Measurements from ENCODE around the gene CCNH.

Gene CCNH

DNA sequence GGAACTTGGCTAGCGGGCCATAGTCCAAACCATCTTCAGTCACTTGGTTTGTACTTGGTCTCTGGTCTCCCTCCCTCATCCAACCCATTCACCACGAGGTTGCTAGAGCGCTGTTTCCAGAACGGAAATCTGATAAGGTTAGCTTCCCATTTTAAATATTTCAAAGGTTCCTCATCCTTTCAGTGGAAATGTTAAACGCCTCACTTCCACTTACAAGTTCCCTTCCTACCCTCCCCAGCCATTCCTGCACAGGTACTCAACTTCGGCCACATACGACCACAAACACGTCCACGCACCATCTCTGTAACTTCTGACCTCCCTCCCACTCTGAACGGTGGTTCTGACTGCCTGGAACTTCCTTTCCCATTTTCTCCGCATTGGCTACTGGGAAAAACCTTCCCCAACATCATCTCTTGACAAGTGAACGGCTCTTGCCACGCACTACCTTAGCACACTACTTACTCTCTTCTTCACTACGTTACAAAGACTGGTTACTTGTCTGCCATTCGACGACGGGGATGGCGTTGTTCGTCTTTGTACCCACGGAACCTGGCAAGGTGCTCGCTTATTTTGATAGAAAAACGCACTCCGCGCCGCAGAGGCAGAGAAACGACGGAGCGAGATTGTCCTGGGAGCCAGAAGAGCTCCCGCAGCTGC, 629 bp downstream of the CCNH start:
- Mint-ChIP-seq H3K9me3 (no peaks in the 10 kb centered on the region), H3K4me1 (peaks cover 45% of the 10 kb centered on the region)

DNA sequence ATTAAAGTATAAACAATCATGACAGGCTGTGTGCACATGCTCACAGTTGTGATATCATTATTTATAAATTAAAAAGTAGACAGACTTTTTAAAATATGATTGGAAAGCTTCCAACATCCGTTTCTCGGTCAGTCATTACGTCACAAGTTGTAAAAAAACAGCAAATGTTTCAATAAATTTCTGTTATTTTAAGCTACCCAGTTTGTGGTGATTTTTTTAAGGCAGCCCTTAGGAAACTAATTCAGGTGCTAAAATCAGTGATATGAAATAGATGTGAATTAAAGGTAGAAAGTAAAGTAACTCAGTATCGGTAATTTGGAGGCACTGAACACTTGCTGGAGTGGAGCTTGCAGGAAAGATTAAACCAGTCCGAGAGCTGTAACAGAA, 1.2 kb downstream of the CCNH start:
- H3K4me3 Mint-ChIP-seq = peak overlapping the region; percentile 81 to 95
- peaks cover 50% of the 10 kb centered on the region for H3K4me1 Mint-ChIP-seq

More for the DNA sequence above, 629 bp downstream of the CCNH start:
- ATAC-seq = peak; percentile 53
- peak overlapping the region; percentile 81 to 95 for H3K4me3 Mint-ChIP-seq
- DNase-seq = no peak
- H3K27ac Mint-ChIP-seq = peak overlapping the region; percentile 93 to 98
- no peaks in the 10 kb centered on the region for H3K27me3 Mint-ChIP-seq

DNA sequence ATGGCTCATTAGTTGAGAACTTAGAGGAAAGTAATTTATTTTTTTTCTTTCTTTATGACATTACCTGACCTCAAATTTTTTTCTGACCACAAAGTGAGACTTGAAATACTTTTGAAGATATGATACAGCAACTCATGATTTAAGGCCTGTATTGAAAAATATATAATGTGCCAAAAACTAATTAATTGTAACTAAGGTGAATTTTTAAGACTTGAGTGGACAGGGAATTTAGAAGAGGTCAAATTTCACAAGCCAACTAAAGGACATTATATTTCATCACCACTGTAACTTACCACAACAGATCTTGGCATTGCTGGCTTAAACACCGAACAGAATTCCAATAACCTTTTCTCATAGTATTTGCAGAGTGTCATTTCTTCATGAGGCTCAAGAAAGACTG, 1.8 kb downstream of the CCNH start:
- DNase-seq = no peak
- Mint-ChIP-seq H3K9me3 (no peaks in the 10 kb centered on the region), H3K4me1 (peaks cover 57% of the 10 kb centered on the region), H3K4me3 (peak overlapping the region; percentile 75 to 95), H3K27me3 (no peaks in the 10 kb centered on the region), H3K27ac (peak overlapping the region; percentile 54 to 93)
- no peak for ATAC-seq

More for the DNA sequence above, 1.2 kb downstream of the CCNH start:
- DNase-seq (no peak), ATAC-seq (no peak)
- Mint-ChIP-seq H3K27me3 (no peaks in the 10 kb centered on the region), H3K9me3 (no peaks in the 10 kb centered on the region), H3K27ac (peak overlapping the region; percentile 93 to 98)

DNA sequence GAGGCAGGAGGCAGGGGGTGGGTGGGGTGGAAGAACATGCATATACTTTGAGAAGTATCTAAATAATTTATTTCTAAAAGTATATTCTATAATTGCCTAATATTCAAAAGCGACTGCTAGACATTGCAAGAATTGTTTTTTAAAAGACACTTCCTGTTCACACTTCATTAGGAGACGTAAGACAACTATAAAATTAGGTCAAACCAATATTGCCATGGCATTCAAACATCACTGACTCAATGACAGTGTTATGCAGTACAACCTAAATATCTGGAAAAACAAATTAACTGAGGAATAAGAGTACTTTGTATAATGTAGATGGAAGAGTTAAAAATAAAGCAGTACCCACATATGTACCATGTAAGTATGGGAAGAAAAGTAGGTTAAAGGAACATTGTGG, 4.5 kb downstream of the CCNH start:
- Mint-ChIP-seq H3K27me3 (no peaks in the 10 kb centered on the region), H3K27ac (no peak overlapping the region), H3K9me3 (no peaks in the 10 kb centered on the region), H3K4me1 (peaks cover 58% of the 10 kb centered on the region), H3K4me3 (no peak overlapping the region)
- DNase-seq = no peak
- ATAC-seq = no peak

DNA sequence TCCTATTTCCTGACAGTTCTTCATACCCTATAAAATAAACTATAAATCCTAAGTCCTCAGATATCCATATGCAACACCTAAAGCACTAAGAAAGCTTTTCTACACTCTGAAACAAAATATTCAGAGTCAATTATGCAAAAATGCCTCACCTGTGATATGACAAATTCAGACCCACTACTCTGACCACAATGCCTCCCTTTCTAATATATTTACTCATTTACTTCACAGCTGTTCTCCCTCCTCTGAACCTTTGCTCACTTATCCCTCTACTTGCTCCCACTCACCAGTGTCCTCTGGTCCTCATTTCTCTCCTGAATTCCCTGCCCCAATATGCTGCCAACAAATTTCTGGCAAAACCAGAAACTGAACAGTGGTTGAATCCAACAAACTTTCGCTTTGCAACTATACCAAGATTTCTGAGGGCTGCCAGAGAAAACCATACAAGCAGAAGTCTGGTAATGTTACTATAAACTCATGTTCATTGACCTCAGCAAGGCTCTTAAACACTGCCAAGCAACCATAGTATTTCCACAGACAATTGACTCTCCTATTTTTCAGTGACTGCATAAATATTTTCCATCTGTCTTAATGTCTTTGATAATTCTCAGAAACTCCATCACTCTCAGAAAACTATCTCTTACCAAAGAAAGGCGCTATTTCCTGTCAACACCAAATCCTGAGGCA, 7.1 kb downstream of the CCNH start:
- DNase-seq (no peak), ATAC-seq (peak; percentile 75)
- Mint-ChIP-seq H3K27ac (peak overlapping the region in 1 of 2 donors; percentile 76), H3K4me1 (peaks cover 52% of the 10 kb centered on the region), H3K4me3 (peak overlapping the region in 1 of 2 donors; percentile 11), H3K9me3 (no peaks in the 10 kb centered on the region), H3K27me3 (no peaks in the 10 kb centered on the region)

DNA sequence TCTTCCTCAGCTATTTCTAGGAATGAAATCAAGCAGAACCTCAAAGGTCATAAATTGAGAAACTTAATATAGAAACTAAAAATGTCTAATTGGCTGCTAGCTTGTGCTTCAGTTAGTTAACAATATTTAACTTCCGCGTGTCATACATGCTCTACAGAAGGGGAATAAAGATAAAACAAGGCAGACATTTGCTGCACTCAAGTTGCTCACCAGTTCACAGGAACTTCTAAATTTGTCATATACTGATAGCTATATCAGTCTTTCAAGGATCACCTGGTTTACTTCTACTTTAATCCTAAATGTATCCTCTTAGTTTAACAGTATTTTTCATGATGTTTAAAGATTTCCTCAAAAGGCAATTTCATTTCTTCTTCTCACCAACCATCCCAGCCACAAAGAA, 8.4 kb downstream of the CCNH start:
- Mint-ChIP-seq H3K4me1 (peaks cover 52% of the 10 kb centered on the region), H3K9me3 (no peaks in the 10 kb centered on the region), H3K4me3 (no peak overlapping the region), H3K27ac (no peak overlapping the region), H3K27me3 (no peaks in the 10 kb centered on the region)
- no peak for ATAC-seq
- no peak for DNase-seq

DNA sequence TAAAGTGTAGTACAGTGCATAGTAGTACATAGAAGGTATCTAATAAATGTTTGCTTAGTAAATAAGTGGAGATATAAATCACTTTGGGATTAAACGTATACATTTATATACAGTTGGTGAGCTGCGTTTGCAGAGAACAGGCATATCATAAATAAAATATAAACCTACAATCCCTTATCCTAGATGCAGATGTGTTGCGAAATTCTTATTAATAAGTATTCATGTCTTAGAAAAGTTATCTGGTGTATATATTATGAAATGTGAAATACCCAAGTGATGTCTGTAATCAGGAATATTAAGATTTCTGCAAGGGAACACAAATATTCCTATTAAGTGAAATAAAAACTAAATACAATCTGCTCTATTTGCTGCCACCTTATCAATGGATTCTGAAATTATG, 8.8 kb downstream of the CCNH start:
- DNase-seq = no peak
- no peaks in the 10 kb centered on the region for H3K27me3 Mint-ChIP-seq
- ATAC-seq = no peak
- no peak overlapping the region for H3K27ac Mint-ChIP-seq
- peaks cover 48% of the 10 kb centered on the region for H3K4me1 Mint-ChIP-seq
- H3K9me3 Mint-ChIP-seq = no peaks in the 10 kb centered on the region
- H3K4me3 Mint-ChIP-seq = no peak overlapping the region

DNA sequence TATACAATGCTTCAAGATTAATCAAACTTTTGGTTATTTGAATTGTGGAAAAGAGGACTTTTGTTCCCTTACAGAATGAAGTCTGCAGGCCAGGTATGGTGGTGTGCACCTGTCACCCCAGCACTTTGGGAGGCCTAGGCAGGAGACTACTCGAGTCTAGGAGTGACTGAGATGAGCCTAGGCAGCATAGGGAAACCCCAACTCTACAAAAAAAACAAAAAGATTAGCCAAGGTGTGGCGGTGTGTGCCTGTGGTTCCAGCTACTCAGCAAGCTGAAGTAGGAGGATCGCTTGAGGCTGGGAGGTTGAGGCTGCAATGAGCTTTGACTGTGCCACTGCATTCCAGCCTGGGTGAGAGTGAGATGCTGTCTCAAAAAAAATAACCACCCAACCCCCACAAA, 9.3 kb downstream of the CCNH start:
- peak; percentile 59 for ATAC-seq
- Mint-ChIP-seq H3K4me1 (peaks cover 48% of the 10 kb centered on the region), H3K9me3 (no peaks in the 10 kb centered on the region), H3K4me3 (no peak overlapping the region), H3K27me3 (no peaks in the 10 kb centered on the region), H3K27ac (no peak overlapping the region)
- no peak for DNase-seq

DNA sequence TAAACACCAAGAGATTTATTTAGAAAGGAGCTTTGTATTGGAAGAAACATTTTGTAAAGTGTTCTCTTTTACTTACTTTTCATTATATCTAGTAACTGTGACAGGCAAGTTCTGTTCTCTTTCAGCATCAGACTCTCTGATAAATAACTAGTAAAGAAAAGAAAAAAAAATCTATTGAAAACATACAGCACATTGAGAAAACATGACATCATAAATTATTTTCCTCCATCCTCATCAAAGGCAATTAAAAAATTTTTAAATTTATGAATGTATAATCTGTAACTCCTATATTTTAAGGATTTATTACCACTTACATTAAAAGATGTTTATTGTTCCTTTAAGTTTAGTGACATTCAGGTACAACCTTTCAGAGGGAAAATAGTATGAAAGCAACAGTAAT, 11.1 kb downstream of the CCNH start:
- Mint-ChIP-seq H3K4me1 (peaks cover 38% of the 10 kb centered on the region), H3K27ac (peak overlapping the region in 1 of 2 donors; percentile 47), H3K27me3 (no peaks in the 10 kb centered on the region), H3K9me3 (no peaks in the 10 kb centered on the region), H3K4me3 (no peak overlapping the region)
- ATAC-seq (no peak), DNase-seq (no peak)

DNA sequence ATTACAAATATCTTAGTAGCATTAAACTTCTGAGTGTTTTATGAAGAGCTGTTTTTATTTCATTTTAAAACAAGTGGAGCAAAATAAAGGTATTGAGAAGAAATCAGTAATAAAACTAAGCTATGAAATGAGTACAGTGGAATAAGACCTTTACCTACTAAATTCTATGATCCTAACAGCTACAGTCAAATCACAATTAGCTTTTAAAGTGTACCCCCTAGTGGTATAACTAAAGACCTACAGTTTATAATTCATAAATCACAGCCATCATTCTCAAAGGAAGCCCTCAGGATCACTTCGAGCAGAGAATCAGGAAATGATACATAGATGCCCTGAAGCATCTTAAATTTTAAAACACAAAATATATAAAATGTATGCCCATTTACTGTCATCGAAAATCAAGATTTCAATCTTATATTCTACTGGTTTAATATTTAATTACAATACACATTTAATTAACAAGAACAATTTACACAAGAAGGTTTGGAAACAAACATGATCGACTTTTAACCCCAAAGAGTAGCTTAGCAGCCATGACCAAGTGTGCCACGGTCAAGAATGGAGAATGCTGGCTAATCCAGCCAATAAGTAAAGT, 12.3 kb downstream of the CCNH start:
- H3K27me3 Mint-ChIP-seq = no peaks in the 10 kb centered on the region
- no peaks in the 10 kb centered on the region for H3K9me3 Mint-ChIP-seq
- H3K4me1 Mint-ChIP-seq = peaks cover 32% of the 10 kb centered on the region
- H3K4me3 Mint-ChIP-seq = no peak overlapping the region
- ATAC-seq (peak; percentile 54), DNase-seq (no peak)
- peak overlapping the region in 1 of 2 donors; percentile 63 for H3K27ac Mint-ChIP-seq

DNA sequence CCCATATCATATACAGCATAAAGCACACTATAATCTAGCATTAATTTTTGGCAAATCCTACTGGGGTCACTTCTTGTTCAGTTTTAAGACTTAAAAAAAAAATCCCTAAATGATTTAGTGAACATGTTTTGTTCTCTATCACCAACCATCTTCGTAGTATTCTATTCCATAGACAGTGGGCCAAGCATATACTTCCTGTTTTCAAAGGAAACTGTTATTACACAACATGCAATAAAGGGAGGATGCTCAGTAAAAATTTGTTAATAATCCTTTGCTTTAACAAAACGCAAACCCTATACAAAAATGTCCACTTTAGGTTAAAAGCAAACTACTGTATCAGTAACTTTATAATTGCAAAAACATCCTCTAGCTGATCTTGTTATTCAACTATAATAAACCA, 13.0 kb downstream of the CCNH start:
- ATAC-seq (no peak), DNase-seq (no peak)
- H3K27ac Mint-ChIP-seq = peak overlapping the region in 1 of 2 donors; percentile 19
- no peaks in the 10 kb centered on the region for H3K27me3 Mint-ChIP-seq
- H3K4me1 Mint-ChIP-seq = peaks cover 36% of the 10 kb centered on the region
- no peaks in the 10 kb centered on the region for H3K9me3 Mint-ChIP-seq
- H3K4me3 Mint-ChIP-seq = no peak overlapping the region

DNA sequence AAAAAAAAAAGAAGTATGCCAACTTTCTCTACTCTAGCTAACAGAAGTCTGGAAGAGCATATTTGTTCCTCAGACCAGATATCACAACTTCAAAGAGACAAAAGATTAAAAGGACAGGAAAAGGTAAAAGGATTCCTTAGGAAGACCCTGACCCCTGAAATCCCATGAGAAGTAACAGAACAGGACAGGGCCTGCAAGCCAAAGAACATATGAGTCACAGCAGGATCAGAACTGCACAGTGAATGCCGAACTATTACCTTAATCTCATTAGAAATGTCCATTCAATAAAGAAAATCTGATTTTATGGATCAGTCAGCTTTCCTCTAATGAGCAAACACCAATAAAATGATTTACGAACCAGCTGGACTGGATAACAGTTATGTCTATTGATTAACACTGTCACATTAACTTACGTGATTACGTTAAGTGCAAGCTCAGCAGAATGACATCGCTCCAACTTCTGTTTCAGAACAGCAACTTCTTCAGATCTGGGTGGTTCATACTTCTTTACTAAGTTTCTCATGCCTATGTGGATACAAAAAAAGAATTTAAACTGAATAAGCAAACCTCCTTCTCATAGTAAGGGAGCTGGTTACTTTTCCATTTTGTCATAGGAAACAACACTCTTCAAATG, 13.6 kb downstream of the CCNH start:
- Mint-ChIP-seq H3K9me3 (no peaks in the 10 kb centered on the region), H3K4me3 (no peak overlapping the region), H3K4me1 (peaks cover 36% of the 10 kb centered on the region), H3K27me3 (no peaks in the 10 kb centered on the region), H3K27ac (peak overlapping the region in 1 of 2 donors; percentile 74)
- DNase-seq = no peak
- no peak for ATAC-seq

DNA sequence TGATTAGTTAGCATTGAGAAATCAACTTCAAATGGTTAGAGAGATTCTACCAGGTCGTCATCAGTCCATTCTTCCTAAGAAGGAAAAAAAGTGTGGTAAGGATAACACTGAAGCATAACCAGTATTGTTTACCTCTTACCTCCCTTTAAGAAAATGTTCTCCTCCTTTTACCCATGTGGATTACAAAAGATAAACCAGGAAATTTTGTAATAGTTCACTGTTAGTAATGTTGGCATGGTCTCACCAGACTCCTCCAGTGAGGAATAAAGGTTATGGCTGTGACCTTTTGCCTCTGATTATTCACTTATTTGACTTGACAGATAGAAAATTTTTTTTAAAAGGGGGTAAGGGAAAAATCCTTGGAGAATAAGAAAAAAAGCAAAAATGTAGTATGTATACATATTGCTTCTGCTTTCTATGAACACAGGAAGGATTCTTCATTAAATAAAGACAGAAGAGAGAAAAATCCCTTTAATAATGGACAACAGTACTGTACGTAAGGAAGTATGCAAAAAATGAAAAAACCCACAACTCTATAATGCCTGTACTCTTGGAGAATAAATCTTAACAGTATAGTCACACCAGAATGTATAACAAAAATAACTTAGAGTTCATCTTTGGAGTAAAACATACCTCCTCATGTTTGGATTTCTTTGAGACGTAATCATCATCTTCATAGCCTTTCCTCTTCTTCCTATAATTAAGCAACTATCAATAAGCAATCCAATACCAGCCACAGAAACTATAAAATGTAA, 18.1 kb downstream of the CCNH start:
- Mint-ChIP-seq H3K27me3 (no peaks in the 10 kb centered on the region), H3K4me1 (peaks cover 37% of the 10 kb centered on the region), H3K9me3 (no peaks in the 10 kb centered on the region), H3K27ac (peak overlapping the region in 1 of 2 donors; percentile 27), H3K4me3 (no peak overlapping the region)
- ATAC-seq (no peak), DNase-seq (no peak)

DNA sequence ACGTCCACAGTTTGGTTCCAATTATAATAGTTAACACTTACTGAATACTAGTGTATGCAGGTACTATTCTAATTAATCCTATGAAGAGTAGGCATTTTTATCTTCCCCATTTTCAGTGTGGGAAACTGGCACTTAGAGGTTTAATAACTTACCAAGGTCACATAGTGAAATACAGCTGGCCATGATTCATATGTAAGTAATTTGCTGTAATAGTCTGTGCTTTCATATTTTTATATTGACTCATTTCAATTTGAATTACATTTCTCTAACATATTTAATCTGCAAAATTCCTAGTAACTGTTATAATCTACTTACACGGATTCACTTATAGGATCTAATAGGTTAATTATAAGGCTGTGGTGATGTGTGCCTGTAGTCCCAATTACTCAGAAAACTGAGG, 19.4 kb downstream of the CCNH start:
- Mint-ChIP-seq H3K4me1 (peaks cover 30% of the 10 kb centered on the region), H3K27ac (no peak overlapping the region), H3K27me3 (no peaks in the 10 kb centered on the region), H3K9me3 (no peaks in the 10 kb centered on the region), H3K4me3 (no peak overlapping the region)
- no peak for ATAC-seq
- no peak for DNase-seq

DNA sequence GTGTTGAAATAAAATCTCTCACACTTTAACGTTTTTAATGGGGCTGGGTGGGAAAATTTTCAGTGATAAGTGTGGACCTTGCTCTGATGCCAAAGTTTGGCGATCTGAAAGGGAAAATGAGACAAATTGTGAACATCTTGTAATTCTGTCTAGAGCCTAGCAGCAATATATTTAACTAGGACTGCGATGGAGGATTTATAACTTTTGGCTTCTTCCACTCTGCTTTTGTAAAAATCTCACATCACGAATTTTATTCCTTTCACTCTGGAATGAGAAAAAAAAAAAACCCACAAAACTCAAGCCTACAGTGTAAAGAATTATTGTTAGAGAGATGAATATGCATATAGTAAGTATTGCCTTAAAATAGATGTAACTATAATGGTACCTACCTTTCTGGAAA, 19.9 kb downstream of the CCNH start:
- H3K9me3 Mint-ChIP-seq = no peaks in the 10 kb centered on the region
- H3K4me3 Mint-ChIP-seq = no peak overlapping the region
- DNase-seq (no peak), ATAC-seq (no peak)
- peak overlapping the region in 1 of 2 donors; percentile 84 for H3K27ac Mint-ChIP-seq
- peaks cover 30% of the 10 kb centered on the region for H3K4me1 Mint-ChIP-seq
- no peaks in the 10 kb centered on the region for H3K27me3 Mint-ChIP-seq

Measured in stimulated activated naive CD8-positive, alpha-beta T cell treated with anti-CD3 and anti-CD28 coated beads, Interleukin-15, amount 100 ng/mL, for 72 hours (primary cell).